ENCODE results near the gene KCTD16.

- no peak for TF ChIP-seq POLR2A (IDR thresholded peaks at IDR 0.05)
- no peak for TF ChIP-seq CTCF (IDR thresholded peaks at IDR 0.05)
Measured at GRCh38 chr5:144460600-144460999, 289.9 kb downstream of the KCTD16 start.

Data from body of pancreas (tissue), 4 donors.